GM11168 (cell line): ENCODE results near the gene TCOF1.

Source experiments
- in situ Hi-C: fragments of 300-500 bp; cut with MboI; formaldehyde crosslinking; loops from one replicate; pipeline ENCODE4 v1.12.0; 2022; ENCODE audit warnings: low sequenced_read_pairs; ENCODE audit not compliant: unreplicated experiment

Gene TCOF1, protein sequence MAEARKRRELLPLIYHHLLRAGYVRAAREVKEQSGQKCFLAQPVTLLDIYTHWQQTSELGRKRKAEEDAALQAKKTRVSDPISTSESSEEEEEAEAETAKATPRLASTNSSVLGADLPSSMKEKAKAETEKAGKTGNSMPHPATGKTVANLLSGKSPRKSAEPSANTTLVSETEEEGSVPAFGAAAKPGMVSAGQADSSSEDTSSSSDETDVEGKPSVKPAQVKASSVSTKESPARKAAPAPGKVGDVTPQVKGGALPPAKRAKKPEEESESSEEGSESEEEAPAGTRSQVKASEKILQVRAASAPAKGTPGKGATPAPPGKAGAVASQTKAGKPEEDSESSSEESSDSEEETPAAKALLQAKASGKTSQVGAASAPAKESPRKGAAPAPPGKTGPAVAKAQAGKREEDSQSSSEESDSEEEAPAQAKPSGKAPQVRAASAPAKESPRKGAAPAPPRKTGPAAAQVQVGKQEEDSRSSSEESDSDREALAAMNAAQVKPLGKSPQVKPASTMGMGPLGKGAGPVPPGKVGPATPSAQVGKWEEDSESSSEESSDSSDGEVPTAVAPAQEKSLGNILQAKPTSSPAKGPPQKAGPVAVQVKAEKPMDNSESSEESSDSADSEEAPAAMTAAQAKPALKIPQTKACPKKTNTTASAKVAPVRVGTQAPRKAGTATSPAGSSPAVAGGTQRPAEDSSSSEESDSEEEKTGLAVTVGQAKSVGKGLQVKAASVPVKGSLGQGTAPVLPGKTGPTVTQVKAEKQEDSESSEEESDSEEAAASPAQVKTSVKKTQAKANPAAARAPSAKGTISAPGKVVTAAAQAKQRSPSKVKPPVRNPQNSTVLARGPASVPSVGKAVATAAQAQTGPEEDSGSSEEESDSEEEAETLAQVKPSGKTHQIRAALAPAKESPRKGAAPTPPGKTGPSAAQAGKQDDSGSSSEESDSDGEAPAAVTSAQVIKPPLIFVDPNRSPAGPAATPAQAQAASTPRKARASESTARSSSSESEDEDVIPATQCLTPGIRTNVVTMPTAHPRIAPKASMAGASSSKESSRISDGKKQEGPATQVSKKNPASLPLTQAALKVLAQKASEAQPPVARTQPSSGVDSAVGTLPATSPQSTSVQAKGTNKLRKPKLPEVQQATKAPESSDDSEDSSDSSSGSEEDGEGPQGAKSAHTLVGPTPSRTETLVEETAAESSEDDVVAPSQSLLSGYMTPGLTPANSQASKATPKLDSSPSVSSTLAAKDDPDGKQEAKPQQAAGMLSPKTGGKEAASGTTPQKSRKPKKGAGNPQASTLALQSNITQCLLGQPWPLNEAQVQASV (N-terminal part only)

DNA sequence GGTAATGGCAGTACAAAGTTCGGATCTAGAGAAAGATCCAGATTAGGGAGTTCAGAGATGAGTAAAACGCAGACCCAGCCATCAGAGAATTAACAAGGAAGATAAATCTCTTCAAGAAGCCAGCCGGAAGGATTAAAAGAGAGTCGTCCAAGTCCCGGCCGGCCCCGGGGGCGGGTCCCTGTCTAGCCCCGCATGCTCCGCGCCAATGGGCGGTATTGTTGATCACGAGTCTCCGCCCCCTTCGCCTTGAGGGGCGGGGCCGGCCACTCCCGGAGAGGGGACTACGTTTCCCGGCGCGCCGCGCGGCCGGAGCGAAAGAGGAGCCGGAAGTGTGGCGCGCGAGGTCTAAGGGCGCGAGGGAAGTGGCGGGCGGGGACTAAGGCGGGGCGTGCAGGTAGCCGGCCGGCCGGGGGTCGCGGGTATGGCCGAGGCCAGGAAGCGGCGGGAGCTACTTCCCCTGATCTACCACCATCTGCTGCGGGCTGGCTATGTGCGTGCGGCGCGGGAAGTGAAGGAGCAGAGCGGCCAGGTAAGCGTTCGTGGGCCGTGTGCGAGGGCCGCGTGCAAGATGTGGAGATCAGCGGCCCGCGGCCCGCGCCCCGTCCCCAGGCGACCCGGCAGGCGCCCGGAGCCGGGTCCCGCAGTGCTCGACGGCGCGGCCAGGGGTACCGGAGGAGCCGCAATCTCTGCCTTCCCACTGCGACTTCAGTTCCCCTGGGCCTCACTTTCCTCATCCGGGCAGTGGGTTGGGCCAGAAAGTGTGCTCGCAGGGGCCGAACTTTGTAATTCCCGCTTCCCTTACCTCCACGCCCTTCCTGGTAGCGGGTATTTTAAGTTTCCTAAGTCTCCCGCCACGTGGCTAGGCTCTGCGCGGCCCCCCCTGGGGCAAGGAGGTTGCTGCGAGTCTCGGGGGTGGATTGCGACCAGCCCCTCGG is at the start of gene TCOF1:
TSS of gene TCOF1 (plus strand) at position 372 of the 935 bp plus-strand sequence. CDS start at position 422, 50 bp downstream.
- in situ Hi-C loops: no loop called here

DNA sequence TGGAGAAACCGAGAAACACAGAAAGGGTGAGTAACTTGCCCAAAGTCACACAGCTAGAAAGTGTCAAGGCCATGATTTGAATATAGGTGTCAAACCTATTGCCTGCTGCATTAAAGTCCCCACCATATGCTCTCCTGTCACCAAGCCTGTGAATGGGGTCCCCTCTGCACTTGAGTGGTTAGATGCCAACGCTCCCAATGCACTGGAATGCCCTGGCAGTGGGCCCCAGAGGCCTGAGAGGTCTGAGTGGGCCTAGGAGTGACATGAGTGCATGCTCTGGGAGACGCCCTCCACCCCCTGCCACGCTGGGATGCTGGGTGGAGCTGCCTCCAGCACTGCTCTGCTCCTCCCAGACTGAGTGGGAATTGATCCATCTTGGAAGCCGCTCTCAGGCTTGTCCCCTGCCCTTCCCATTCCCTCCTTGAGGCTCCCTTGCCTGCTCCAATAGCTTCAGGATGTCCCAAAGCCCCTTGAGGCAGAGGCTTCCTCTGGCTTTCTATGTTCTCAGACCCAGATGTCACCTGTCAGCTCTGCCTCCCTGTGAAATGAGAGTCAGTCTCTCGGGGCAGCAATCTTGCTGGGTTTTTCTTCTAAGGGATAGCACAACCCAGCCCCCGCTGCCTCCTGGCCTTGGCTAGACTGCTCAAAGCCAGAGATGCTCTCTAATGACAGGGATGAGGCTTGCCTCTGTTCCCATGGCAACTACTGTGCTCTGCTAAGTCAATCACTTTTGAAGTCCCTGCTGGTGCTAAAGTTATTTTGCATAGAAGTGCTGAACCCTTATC is 48.2 kb upstream of the TCOF1 start:
- in situ Hi-C loops: no loop called here

DNA sequence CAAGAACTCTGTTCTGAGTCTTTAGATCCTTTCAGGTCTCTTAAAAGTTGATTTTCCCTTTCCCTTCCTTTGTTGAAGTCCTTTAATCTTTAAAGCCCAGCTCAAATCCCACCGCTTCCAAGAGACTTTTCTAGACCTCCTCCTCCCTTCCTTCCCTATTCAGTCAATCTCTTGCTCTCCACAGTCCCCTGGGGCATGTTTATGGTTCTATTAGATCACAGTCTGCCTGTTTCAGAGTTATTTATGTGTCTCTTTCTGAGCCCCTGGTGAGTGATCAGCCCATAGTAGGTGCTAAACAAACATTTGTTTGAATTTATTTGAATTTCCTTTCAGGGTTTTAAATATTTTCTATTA is 47.6 kb upstream of the TCOF1 start:
- in situ Hi-C loops: no loop called here

DNA sequence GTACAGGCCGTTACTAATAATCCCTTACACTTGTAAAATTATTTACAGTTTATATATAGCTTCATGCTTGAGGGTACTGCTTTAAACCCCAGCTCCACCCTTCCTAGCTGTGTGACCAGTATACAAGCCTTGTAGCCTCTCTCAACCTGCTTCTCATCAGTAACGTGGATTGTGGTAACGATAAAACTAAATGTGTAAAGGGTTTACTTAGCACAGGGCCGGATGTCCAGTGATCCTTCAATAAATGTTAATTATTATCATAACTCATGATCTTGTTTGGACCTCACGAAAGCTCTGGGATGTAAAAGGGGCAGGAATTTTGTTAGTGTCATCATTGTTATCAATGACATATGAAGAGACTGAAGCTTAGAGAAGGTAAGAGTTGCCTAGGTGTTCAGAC is 47.3 kb upstream of the TCOF1 start:
- in situ Hi-C loops: no loop called here

DNA sequence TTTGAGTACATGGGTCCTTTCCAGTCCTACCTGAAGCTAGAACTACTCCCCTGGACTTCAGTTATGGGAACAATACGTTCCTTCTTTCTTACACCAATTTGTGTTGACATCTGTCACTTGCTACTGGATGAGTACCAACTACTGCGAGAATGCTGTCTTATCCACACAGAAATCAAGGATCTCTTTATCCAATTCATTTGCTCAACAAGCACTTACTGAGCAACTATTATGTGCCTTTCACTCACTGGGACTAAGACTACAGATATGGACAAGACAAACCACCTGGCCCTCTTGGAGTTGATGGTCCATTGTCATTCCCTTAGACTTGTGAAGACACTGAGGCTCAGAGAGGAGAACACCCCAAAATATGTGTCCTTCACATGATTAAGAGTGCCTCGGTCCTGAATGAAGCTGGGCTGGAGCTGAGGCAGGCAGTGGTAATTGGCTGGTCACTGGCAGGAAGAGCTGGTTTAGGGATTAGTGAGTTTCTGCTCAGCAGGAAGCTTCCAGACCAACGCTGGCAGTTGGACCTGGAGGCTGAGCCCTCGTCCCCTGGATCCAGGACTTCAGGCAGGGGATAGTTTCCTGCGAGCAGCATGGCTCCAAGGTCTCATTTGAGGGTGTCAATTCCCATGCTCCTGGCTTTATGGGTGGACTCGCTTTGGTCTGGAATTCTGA is 46.3 kb upstream of the TCOF1 start:
- in situ Hi-C loops: no loop called here

DNA sequence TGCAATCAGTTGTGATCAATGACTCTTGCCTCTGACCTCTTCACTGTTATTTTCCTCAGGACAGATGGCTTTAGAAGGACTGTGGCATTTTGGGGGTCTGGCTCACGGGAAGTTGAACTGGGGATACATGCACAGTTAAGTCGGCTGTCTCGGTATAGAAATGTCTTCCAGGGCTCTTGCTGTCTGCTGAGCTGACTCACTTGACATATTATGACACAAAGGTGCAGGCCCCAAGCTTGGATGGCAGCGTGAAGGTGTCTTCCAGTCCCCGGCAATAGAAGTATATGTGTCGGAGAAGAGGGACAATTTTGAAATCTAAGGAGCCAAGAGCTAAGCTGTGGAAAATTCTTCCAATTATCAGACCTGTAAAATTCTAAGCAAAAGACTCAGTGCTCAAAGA is 45.0 kb upstream of the TCOF1 start:
- in situ Hi-C loops: no loop called here

DNA sequence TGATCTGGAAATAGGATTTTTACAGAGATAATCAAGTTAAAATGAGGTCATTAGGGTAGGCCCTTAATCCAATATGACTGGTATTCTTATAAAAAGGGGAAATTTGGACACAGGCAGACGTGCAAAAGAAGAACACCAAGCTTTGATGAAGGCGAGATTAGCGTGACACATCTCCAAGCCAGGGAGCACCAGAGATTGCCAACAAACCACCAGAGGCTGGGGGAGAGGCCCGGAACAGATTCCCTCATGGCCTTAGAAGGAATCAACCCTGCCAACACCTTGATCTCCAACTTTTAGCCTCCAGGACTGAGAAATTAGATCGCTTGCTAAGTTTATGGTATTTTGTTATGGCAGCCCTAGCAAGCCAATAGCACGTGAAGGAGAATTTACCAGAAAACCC is 44.0 kb upstream of the TCOF1 start:
- in situ Hi-C loops: no loop called here

DNA sequence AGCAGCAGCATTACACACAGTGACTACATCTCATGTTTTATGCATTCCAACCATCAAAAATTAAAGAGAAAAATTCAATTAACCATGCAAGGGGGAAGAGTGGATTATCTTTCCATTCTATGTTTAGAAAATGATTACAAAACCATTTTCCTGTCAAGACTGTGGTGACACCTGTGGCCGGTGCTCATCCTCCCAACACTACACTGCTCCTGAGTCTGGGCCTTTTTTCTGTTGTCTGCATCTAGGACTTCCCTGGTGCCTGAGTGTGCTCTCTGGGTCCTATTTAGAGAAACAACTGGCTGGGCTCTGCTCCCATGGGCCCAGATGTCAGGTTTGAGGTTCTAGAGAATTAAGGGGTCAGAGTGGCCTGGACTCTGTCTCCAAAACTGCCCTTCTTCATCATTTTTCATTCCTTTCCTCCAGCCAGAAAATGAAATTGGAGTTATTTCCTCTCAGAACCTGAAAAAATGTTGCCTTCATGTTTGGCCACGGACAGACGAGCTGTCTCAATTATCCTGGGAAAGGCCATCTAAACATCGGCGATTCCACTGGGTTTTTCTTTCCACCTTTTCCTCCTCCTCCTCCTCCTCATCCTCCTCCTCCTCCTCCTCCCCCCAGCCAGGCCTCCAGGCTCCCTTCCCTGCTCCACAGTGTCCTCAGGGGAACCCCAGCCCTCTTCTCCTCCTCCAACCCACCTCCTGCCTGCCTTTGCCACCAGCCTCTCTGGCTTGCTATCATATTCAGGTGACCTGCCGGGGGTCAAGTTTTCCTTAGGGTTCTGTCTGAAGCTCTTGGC is 43.4 kb upstream of the TCOF1 start:
- in situ Hi-C loops: no loop called here

DNA sequence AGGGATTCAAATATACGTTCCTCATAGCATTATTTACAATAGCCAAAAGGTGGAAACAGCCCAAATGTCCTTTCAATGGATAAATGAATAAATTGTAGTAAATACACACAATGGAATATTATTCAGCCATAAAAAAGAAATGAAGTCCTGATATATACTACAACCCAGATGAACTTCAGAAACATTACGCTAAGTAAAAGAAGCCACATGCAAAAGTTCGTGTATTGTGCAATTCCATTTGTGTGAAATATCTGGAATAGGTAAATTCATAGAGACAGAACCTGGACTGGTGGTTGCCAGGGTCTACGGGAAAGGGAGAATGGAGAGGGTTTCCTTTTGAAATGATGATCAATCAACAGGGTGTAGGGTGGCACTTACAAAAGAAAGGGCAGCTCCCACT is 42.3 kb upstream of the TCOF1 start:
- in situ Hi-C loops: no loop called here

DNA sequence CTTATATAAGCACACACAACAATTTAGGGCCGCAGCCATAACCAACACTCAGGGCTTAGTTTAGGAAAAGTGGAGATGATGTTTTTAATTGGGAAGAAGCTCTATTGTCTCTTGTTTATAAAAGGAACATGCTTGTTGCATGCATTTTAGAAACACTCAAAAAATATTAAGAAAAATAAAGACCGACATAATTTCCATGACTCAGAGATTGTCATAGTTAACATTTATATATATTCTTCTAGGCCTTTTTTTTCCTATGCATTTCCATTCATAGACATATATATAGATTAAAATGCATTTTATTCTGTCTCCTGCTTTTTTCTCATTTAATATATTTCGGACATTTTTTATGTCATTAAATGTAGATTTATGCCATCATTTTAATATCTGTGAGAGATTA is 41.2 kb upstream of the TCOF1 start:
- in situ Hi-C loops: no loop called here

DNA sequence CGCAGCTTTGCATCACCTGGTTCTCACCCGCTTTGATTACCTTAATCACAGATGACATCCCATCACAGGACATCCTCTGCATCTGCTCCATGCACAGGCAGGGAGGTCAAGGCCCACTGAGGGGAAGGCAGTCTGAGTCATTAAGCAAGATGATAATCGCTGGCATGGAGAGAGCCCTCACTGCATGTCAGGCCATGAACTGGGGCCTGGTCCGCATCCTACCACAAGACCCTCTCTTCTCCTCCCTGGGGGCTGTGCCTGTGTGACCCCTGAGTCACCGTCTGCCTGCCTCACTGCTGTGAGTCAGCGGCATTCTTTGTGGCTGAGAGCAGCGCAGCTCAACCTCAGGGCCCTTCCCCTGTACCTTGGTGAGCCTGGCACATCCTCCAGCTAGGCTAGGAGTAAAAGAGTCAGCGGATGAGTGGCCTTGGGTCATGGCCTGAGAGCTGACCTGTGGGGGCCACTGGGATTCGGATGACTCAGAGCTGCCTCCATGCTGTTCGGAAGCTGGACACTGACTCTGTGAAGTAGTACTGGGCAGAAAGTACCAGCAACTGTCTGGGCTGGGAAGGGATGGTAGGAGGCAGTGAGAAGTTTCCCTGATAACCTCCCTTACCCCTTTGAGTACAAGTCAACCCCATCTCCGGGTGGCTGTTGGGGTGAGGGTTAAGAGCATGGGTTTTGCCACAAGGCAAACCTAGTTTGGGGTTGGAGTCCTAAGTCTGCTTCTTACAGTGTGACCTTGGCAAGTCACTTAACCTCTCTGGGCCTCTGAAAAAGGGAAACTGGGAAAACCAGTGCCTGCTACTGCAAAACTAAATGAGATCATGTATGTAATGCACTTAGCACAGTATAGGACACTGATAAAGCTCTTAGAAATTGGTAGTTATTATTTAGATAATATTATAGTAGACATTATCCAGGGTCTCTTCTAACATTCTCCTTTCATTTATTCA is 40.2 kb upstream of the TCOF1 start:
- in situ Hi-C loops: no loop called here

DNA sequence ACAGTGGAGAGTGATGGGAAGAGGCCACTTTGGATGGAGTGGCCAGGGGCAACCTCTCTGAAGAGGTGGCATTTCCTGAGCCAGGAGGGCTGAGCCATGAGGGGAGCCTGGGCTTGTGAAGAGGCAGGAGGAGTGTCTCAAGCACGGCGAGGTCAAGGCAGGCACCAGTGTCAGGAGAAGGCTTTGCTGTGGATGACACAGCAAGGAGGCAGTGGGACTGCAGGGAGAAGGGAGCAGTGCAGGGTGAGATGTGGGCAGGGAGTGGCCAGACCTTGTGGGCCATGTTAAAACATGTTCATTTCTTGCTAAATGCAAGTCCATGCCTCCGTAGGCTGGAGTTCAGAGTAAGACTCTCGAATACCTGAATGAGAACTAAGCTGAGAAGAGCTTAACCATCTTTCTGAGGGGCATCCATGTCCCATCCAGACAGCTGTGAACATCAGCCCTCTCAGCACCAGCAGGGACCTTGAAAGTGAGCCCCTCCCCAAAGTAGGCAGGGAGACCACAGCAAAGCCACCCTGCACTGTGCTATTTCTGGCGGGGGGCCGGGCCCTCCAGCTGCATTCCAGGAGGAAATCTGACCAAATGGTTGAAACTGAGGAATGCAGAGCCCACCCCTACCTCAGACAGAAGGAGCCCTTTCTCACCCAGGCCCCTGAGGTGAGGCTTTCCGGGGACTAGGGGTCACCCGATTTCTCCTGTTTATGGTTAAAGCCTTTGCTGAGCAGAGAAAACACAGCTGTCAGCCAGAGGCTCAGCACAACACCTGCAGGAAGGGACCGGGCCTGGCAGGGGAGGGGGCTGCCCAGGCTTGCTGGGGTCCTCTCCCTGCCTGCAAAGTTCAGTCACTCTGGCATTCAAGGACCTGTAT is 38.6 kb upstream of the TCOF1 start:
- in situ Hi-C loops: no loop called here

DNA sequence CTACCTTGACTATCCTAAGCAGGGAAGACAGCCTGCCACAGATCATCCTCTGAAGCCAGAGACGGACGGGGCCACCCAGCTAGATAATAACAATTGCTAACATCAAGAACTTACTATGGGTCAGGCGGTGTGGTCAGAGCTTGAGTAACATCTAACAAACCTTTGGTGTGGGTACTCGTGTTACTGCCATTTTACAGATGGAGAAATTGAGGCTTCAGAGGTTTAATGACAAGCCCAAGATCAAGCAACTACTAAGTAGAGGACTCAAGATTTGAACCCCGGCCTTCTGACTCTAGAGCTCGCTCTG is 38.1 kb upstream of the TCOF1 start:
- in situ Hi-C loops: no loop called here

DNA sequence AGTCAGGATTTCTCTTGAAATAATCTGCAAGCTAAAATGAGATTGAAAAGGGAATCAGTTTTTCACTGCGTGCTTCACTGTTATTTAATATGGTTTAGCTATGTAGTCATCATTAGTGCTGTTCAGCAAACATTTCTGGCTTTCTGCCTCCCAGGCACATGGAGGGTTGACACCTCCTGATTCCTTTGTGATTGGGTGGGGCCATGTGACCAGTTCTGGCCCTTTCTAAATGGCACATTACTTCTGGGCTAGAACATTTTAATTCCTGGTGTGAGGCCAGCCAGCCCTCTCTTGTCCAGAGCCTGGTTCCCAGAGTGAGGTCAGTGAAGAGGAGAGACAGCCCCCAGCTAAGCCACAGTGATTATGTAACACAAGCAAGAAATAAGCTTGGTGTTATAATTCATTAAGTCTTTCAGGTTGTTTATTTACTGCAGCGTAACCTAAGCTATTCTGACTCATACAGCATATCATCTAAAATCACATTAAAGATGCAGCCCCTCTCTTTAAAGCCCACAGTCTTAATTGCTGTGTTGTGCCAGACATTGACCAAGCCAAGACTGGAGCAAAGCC is 37.4 kb upstream of the TCOF1 start:
- in situ Hi-C loops: no loop called here

DNA sequence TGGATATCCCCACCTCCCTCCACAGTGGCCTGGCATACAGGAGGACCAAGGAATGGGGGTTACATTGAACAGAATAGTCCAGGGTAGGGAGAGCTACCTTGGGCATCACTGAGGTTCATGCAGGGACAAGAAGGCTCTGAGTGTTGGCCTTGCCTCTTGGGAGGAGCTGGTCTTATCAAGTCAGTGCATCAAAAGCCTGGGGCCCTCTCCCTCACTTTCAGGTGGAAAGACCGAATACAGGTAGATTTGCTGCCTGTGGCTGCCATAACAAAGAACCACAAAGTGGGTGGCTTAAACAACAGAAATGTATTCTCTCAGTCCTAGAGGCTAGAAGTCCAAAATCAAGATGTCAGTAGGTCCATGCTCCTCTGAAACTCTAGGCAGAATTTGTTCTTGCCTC is 36.3 kb upstream of the TCOF1 start:
- in situ Hi-C loops: no loop called here
